CD1c-positive myeloid dendritic cell (primary cell): ENCODE measurements around the gene TLK2.
"Not testable (repeated sequence)": the region's sequence is repeated elsewhere in the genome, so short reads cannot be mapped to it uniquely, and the experiment has no call there.

ENCODE experiments used
- DNase-seq: peaks from one replicate; pipeline ENCODE4 v3.0.0-alpha.2; 2016; ENCODE audit errors: extremely low spot score

Gene TLK2

DNA sequence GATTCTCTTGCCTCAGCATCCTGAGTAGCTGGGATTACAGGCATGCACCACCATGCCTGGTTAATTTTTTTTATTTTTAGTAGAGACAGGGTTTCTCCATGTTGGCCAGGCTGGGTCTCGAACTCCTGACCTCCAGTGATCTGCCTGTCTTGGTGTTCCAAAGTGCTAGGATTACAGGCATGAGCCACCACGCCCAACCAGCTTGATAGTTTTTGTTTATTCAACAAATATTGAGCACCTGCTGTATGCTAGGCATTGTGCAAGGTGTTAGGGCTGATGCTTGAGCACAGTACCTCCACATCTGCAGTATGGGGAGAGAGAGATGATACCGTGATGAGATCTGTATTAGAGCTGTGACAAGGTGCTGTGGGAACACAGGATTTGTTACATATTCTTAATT, 3.9 kb downstream of the TLK2 start:
- not testable (repeated sequence) for DNase-seq

DNA sequence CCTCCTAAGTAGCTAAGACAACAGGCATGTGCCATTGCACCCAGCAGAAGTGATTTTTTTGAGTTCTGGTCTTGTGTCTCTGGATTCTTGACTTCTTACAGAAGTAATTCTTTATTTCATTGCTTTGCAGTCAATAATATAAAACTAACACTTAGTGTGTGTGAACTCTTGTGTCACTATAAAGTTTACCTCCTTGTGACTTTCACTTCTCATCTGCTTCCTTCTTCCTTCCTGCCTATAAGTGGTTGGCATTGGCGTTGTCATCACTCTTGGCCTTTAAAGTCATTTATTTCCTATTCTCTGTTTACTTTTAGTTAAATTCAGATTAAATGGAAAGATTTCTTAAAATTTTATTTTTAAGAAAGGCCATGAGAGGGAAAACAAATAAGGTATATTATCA, 12.4 kb downstream of the TLK2 start:
- not testable (repeated sequence) for DNase-seq

DNA sequence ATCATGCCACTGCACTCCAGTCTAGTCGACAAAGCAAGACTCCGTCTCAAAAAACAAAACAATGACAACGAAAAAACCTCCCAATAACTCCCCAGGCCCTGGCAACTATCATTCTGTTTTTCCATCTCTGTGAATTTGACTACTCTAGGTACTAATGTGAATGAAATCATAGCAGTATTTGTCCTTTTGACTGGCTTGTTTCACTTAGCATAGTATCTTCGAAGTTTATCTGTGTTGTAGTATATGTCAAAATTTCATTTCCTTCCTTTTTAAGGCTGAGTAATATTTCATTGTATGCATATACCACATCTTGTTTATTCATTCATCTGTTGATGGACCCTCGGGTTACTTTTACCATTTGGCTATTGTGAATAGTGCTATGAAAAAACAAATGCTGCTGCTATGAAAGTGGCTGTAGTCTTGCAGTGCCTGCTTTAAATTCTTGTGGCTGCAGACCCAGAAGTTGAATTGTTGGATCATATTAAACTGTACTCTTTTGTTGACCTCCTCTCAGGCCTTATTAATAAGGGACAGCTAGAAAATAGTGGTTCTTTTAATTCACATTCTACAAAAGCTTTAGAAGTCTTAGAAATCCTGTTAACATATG, 14.5 kb downstream of the TLK2 start:
- DNase-seq = not testable (repeated sequence)

DNA sequence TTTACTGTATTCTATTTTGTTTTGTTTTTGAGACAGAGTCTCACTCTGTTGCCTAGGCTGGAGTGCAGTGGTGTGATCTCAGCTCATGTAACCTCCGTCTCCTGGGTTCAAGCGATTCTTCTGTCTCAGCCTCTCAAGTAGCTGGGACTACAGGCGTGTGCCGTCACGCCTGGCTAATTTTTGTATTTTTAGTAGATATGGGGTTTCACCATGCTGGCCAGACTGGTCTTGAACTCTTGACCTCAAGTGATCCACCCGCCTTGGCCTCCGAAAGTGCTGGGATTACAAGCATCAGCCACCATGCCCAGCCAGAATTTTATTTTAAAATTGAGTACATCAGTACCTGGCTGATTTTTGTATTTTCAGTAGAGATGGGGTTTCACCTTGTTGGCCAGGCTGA, 15.4 kb downstream of the TLK2 start:
- DNase-seq = not testable (repeated sequence)

DNA sequence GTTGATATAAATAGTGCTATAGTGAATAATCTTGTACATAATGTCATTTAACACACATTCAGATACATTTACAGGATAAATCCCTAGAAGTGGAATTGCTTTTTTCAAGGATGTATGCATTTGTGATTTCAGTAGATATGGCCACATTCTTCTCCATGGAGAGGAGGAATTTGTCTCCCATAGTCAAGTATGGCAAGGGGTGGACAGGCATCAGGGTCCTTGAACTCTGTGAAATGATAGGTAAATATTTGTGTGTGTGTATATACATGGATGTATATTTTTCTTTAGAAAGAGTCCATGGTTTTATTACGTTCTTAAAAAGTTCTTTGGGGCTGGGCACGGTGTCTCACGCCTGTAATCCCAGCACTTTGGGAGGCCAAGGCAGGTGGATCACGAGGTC, 17.7 kb downstream of the TLK2 start:
- DNase-seq = not testable (repeated sequence)

DNA sequence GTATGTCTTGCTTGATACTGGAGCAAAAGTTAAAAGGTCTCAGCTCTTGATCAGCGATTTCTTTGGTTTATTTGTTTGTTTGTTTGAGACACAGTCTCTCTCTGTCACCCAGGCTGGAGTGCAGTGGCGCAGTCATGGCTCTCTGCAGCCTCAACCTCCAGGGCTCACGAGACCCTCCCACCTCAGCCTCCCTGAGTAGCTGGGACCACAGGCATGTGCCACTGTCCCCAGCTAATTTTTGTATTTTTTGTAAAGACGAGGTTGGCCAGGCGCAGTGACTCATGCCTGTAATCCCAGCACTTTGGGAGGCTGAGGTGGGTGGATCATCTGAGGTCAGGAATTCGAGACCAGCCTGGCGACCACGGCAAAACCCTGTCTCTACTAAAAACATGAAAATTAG, 20.2 kb downstream of the TLK2 start:
- not testable (repeated sequence) for DNase-seq

DNA sequence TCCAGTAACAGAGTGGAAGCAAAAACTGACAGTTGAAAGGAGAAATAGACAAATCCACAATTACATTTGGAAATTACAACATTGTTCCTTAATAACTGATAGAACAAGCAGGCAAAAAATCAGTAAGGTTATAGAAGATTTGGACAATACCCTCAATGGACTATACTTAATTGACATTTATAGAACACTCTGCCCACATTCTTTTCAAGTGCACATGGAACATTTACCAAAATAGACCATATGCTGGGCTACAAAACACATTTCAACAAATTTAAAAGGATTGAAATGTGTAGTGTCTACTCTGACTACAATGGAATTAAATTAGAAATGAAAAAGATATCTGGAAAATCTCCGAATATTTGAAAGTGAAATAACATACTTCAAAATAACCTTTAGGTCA, 21.8 kb downstream of the TLK2 start:
- not testable (repeated sequence) for DNase-seq

DNA sequence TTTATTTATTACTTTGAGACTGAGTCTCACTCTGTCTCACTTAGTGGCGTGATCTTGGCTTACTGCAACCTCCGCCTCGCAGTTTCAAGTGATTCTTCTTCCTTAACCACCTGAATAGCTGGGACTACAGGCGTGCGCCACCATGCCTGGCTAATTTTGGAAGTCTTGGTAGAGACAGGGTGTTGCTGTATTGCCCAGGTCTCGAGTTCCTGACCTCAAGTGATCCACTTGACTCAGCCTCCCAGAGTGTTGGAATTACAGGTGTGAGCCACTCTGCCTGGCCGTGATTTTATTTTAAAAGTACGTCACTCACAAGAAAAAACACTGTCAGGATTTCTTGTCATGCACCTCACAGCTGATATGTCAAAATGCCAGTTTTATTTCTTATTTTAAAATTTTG, 26.2 kb downstream of the TLK2 start:
- DNase-seq = not testable (repeated sequence)

DNA sequence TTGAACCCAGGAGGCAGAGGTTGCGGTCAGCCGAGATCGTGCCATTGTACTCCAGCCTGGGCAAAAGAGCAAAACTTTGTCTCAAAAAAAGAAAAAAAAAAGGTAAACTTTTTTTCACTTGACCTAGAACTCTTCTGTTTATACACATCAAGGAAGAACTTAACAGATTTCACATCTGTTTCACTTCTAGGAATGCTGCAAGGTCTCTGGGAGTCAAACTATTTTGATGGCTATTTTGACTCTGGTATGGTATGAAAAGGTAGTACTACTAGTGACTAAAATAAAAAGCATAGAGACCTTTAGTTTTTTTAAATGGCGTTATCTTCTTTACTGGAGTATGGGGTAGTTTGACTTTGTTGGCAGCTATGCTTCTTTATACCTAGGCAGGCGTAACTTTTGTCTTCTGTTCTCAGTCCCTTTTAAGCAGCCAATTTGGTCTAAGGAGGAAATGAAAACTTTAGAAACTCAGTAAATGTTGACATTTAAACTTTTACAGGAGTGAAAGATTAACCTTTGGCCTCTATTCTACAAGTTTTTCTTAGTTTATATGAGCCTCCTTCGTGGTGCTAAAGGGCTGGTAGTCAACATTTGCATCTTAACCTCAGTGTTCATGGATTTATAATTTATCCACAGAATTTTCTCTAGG, 28.7 kb downstream of the TLK2 start:
- DNase-seq = not testable (repeated sequence)

DNA sequence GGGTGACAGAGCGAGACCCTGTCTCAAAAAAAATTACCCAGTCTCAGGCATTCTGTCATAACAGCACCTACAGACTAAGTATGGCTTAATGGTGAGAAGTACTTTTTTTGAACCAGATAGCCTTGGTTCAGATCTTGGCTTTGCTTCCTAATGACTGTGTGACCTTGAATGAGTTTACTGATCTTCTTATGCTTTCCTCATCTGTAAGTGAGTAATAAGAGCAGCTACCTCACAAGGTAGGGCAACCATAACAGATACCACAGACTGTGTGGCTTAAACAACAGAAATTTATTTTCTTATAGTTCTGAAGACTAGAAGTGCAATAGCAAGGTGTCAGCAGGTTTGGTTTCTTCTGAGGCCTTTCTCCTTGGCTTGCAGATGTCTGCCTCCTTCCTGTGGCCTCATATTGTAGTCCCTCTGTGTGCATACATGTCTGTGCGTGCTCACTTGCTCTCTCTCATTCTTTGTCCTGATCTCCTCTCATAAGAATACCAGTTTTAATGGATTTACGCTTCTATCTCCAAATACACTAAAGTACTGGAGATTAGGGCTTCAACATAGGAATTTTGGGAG, 31.7 kb downstream of the TLK2 start:
- DNase-seq = not testable (repeated sequence)

DNA sequence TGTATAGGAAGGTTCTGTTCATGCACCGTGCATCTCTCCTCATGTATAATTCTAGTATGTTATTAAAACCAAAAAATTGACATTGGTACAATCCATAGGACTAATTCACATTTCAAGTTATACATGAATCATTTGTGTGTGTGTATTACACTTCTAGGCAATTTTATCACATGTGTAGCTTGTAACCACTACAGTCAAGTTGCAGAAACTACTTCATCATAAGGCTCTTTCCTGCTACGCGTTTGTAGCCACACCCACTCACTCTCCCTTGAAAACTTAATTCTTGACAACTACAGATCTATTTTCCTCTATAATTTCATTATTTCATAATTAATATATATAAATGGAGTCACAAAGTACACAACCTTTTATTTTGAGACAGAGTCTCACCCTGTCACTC, 32.4 kb downstream of the TLK2 start:
- not testable (repeated sequence) for DNase-seq

DNA sequence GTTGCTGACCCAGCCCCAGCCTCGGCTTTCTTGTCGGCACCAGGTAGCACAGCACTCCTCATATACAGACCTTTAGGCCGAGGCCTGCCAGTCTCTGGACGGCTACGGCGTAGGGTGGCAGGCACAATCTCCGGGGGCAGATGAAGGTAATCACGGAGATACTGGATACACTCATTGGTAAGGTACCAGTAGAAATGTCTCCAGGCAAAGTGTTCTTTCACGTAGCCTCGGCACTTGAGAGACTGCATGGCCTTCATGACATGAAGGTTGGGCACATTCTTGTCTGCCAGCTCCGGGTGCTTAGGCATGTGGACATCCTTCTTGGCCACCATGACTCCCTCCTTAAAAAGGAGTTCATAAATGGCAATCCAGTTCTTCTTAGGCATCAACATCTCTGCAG, 37.8 kb downstream of the TLK2 start:
- DNase-seq = not testable (repeated sequence)

DNA sequence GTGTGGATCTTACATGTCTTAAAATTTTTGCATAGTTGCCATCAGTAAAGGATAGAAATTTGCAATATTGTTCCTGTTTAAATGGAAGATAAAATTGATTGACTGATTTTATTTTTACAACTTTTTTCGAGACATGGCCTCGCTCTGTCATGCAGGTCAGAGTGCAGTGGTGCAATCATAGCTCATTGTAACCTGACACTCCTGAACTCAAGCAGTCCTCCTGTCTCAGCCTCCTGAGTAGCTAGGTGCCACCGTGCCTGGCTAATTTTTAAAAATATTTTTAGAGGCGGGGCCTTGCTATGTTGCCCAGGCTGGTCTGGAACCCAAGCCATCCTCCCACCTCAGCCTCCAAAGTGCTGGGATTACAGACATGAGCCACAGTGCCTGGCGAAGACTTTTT, 42.7 kb downstream of the TLK2 start:
- not testable (repeated sequence) for DNase-seq

DNA sequence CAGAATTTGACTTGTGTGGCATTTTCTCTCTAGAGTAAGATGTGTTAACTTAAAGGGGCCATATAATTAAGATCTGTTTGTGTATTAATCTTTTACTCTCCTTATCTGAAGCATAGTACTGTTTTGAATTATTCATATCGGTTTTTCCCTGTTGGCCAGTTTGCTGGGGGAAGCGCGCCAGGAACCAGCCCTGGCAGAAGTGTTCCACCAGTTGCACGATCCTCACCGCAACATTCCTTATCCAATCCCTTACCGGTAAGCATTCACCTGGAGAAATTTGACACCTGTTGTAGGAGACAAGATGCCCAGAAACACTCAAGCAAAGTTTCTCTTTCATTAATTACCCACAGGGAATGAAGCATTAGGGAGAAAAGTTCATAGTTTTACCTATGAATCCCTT, 45.5 kb downstream of the TLK2 start:
- not testable (repeated sequence) for DNase-seq

DNA sequence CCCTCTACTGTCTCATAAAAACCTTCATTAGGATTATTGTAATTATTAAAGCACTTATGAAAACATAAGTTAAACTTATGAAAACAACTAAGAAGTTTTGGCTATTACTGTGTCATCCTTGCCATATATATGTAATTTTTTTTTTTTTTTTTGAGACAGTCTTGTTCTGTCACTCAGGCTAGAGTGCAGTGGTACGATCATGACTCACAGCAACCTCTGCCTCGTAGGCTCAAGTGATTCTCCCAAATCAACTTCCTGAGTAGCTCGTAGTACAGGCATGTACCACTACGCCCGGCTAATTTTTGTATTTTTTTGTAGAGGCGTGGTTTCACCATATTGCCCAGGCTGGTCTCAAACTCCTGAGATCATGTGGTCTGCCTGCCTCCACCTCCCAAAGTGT, 46.7 kb downstream of the TLK2 start:
- not testable (repeated sequence) for DNase-seq

DNA sequence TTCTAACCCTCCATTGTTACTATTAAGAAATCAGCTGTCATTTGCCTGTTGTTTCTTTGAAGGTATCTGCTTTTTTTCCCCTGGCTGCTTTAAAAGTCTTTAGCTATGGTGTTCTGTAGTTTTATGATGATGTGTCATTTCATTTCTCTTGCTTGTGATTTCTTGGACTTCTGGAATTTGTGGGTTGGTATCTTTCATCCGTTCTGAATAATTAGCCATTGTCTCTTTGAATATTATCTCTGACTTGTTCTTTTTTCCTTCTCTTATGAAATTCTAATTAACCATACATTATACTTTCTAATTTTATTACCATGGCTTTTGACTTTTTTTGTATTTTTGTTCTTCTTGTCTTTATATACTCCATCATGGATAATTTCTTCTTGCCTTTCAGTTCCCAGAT, 52.3 kb downstream of the TLK2 start:
- DNase-seq = not testable (repeated sequence)

DNA sequence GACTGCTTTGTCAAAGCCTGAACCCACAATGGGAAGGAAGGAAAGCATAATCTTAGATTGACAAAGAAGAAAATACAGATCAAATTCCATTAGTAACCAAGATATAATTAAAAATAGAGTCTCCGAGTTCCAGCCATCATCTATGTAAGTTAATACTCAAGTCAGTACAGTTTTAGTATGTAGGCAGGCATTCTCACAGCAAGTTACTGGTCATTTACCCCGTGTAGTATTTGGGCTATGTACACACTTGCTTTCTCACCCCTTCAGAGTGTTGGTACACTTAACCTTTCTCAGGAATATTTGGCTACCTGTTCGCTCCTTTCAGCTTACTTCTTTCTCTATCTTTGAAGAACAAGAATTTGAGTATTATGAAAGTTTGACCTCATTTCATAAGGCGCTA, 57.9 kb downstream of the TLK2 start:
- not testable (repeated sequence) for DNase-seq

DNA sequence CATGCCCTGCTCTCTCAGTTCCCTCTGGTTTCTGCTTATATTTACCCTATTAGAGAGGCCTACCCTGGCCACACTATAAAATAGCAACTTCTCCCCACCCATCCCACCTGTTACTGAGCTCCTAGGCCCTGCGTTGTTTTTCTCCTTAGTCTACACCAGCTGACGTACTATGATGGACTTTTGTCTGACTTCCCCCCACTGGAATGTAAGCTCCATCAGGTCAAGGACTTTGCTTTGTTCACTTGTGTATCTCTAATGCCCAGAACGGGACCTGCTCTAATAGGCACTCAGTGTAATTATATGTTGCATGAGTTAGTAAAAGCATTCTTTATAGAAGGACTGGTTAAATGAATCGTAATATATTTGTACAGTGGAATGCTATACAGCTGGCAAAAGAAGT, 62.4 kb downstream of the TLK2 start:
- DNase-seq = not testable (repeated sequence)

DNA sequence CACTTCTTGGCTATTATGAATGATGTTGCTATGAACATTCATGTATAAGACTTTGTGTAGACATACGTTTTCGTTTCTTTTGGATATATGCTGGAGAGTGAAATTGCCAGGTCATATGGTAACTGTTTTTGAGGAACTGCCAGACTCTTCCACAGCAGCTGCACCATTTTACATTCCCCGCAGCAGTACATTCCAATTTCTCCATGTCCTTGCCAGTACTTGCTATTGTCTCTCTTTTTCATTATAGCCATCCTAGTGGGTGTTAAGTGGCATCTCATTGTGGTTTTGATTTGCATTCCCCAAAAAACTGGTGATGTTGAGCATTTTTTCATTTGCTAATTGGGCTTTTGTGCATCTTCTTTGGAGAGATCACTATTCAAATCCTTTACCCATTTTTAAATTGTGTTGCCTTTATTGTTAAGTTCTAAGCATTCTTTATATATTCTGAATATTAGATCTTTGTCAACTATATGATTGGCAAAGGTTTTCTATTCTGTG, 64.7 kb downstream of the TLK2 start:
- DNase-seq = not testable (repeated sequence)

DNA sequence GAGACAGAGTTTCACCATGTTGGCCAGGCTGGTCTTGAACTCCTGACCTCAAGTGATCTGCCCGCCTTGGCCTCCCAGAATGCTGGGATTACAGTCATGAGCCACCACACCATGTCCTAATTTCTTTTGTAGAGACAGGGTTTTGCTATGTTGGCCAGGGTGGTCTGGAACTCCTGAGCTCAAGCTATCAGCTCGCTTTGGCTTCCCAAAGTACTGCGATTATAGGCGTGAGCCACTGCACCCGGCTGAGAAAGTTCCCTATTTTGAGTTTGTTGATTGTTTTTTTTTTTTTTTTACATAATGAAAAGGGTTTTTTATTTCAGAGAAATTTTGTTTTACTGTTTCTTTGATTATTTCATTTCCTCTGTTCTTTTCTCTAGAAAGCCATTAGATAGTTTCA, 67.4 kb downstream of the TLK2 start:
- DNase-seq = not testable (repeated sequence)

DNA sequence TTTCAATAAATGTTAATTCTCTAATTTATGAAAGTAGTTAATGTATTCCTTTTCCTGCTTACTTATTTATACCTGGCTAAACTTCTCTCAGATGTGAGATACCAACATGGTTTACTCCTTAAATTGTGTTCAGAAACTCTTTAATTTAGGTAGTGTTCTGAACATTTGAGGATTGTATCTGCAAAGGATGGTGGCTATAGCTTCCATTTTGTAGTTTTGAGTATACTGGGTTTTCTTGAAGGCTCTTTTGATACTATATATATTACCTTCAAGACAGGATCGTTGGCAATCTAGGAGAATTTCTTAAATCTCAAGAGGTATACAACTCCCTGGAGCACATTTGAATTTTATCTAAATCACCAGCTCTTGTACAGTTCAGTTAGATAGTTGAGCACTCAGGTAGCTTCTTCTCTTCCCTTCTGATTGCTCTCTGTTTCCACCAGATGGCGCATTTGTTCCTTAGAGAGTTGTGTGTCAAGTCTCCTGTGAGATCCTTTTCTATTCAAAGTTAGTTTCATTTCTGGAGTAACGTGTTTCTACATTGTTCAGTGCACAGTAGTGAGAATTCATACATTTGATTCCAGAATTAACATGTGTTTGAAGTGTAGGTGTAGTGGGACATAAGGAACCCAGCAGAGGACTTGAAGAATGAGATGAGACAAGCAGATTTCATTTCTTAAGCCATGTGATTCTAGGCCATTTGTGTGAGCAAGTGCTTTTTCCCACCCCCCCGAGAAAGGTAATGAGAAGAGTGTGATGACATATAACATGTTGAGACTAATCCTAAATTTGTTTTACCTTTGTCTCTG, 74.4 kb downstream of the TLK2 start:
- DNase-seq = peak; percentile 33

DNA sequence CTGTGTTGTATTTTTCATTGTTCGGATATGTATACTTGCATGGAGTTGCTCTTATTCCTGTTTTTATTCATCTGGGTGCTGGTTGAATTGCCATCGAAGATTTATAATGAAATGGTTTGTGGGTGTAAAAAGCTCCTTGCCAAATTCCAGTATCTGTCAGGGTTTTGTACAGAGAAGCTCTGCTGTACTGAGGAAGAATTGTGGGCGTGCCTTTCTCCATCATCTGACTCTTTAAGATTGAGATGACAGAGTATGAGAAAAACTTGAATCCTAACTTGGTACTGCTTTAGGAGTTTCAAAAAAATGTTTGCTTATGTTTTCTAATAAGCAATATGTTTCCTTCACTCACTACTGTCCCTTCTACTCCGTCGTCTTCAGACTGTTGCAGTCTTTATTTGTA, 78.9 kb downstream of the TLK2 start:
- DNase-seq = not testable (repeated sequence)
